ENCODE data around the gene SHCBP1.

- TF ChIP-seq CTCF (IDR thresholded peaks at IDR 0.05) (no peak), EZH2 (IDR thresholded peaks at IDR 0.05; ENCODE audit: borderline replicate concordance, insufficient read depth, low read depth, low read length, poor library complexity, severe bottlenecking) (no peak)
Measured at GRCh38 chr16:46591257-46591656, 29.9 kb downstream of the SHCBP1 start.
